Measurements from ENCODE around the gene WRAP73. TPM values are rescaled to one million over a fixed set of nuclear protein-coding genes. Genes with fewer than 3 reads are reported as not detected.
A peak's percentile ranks its signal among the peaks of the same experiment; 100 is the strongest.
"Not testable (repeated sequence)": the region's sequence is repeated elsewhere in the genome, so short reads cannot be mapped to it uniquely, and the experiment has no call there.

The WRAP73 gene
- polyA plus RNA-seq, 2 of the 4 experiments (the other 2 are of a cell fraction) = 15.4 to 16.1 TPM

DNA sequence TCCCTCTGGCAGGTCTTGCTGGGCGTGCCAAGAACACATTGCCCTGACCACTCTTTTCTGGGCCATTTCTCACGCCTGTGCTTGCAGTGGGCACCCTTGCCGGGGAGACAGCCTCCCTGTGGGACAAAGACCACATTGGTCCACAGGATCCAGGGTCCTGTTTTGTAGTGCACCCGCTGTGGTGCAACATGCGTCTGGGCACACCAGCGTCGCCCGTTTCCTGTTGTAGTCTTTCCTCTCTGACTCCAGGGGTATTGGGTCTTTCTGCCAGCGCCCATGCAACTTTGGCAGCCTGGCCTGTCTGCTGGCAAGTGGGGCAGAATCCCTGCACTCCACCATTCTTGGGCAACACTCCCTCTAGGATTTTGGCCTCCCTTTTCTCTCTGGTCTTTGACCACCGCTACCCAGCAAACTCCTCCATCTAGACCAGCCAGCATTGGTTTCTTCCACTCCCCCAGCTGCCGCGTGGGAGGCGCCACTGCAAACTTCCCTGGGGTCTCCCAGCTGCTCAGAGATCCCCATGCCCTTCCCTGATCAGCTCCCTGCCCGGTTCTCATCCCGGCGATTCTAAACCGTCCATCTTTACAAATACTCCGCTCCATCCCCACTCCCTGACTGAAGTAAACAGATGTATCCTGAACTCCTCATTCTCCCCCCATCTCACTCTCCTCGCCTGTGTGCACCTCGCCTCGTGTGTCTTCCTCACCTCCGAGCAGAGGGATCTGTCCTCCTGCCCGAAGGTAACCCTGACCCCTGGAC lies 26.3 kb downstream of the WRAP73 start:
- ATAC-seq = peak; percentile 3 to 6; a peak in 2 of 6 replicates
- Histone ChIP-seq H3K4me1 (peaks cover 6% of the 10 kb centered on the region; the same call in 1 of the 3 replicates), H3K4me3 (peak overlapping the region; percentile 92), H3K4me2 (peak overlapping the region; percentile 84), H3K27ac (peak overlapping the region; percentile 81 to 92), H3K9me3 (no peaks in the 10 kb centered on the region)
- FAIRE-seq = no peak
- WGBS (ENCODE audit: missing lambda C conversion rate) = 50% methylated on average over 22 of the region's 23 CpGs
- CTCF ChIA-PET = interaction anchor here (0.9 to 7.0 kb wide), 5 partner anchors 37 to 171 kb away, joined by 4 to 102 read pairs (median 8); no protein-coding TSS in a partner anchor
- TF ChIP-seq CBX8 (IDR thresholded peaks at IDR 0.05) = no peak
- no peak for TF ChIP-seq FOXS1 (CRISPR knock-in tag; IDR thresholded peaks at IDR 0.05)
- no peak for DNase-seq (ENCODE audit: low read depth in 1 of 2, low spot score in 1 of 2)
- POLR2A ChIA-PET = interaction anchor here (0.6 kb wide), 1 partner anchor 171 kb away, joined by 4 read pairs; no protein-coding TSS in a partner anchor

- not testable (repeated sequence) for H3K9me3 ChIP-seq
Measured at GRCh38 chr1:3622102-3622501, 27.8 kb downstream of the WRAP73 start.

DNA sequence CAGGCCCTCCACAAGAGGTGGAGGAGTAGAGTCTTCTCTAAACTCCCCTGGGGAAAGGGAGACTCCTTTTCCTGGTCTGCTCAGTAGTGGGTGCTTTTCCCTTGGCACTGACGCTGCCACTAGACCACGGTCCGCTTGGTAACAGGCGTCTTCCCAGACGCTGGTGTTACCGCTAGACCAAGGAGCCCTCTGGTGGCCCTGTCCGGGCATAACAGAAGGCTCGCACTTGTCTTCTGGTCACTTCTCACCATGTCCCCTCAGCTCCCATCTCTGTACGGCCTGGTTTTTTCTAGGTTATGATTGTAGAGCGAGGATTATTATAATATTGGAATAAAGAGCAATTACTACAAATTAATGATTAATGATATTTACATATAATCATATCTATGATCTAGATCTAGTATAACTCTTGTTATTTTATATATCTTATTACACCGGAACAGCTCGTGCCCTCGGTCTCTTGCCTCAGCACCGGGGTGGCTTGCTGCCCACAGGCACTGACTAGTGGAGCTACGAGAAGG lies 28.7 kb downstream of the WRAP73 start:
- H3K27ac ChIP-seq, H3K9me3 ChIP-seq, H3K4me2 ChIP-seq, POLR2A ChIA-PET, FAIRE-seq, H3K4me3 ChIP-seq, ATAC-seq, H3K4me1 ChIP-seq: not testable (repeated sequence)
- 39% methylated on average over 9 of the region's 15 CpGs for WGBS (ENCODE audit: missing lambda C conversion rate)
- CTCF ChIA-PET = interaction anchor here (1.1 to 7.0 kb wide), 15 partner anchors 8 to 169 kb away, joined by 3 to 102 read pairs (median 6); no protein-coding TSS in a partner anchor
- TF ChIP-seq, protein P1, sequence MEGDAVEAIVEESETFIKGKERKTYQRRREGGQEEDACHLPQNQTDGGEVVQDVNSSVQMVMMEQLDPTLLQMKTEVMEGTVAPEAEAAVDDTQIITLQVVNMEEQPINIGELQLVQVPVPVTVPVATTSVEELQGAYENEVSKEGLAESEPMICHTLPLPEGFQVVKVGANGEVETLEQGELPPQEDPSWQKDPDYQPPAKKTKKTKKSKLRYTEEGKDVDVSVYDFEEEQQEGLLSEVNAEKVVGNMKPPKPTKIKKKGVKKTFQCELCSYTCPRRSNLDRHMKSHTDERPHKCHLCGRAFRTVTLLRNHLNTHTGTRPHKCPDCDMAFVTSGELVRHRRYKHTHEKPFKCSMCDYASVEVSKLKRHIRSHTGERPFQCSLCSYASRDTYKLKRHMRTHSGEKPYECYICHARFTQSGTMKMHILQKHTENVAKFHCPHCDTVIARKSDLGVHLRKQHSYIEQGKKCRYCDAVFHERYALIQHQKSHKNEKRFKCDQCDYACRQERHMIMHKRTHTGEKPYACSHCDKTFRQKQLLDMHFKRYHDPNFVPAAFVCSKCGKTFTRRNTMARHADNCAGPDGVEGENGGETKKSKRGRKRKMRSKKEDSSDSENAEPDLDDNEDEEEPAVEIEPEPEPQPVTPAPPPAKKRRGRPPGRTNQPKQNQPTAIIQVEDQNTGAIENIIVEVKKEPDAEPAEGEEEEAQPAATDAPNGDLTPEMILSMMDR (IDR thresholded peaks at IDR 0.05) = peak; percentile 36; the same call in 2 of the 3 replicates
- TF ChIP-seq SMC3 (IDR thresholded peaks at IDR 0.05) (peak; percentile 40; the same call in 2 of the 3 replicates), RAD21 (conservative IDR thresholded peaks at IDR 0.05 in 1 of 2, IDR thresholded peaks at IDR 0.05 in 1 of 2) (peak; percentile 24 to 39; a peak in 2 of 5 replicates)
- DNase-seq (ENCODE audit: low read depth in 1 of 2, low spot score in 1 of 2) = peak in 1 of 2 experiments; percentile 41

More at GRCh38 chr1:3622102-3622501, 27.8 kb downstream of the WRAP73 start:
- H3K27ac ChIP-seq; DNase-seq (ENCODE audit: low read depth in 1 of 2, low spot score in 1 of 2); H3K4me3 ChIP-seq; H3K4me1 ChIP-seq; H3K4me2 ChIP-seq; POLR2A ChIA-PET; ATAC-seq; FAIRE-seq: not testable (repeated sequence)
- 61% methylated on average over 9 of the region's 9 CpGs for WGBS (ENCODE audit: missing lambda C conversion rate)
- CTCF ChIA-PET = interaction anchor here (1.1 to 7.0 kb wide), 11 partner anchors 7 to 170 kb away, joined by 3 to 102 read pairs (median 8); no protein-coding TSS in a partner anchor

DNA sequence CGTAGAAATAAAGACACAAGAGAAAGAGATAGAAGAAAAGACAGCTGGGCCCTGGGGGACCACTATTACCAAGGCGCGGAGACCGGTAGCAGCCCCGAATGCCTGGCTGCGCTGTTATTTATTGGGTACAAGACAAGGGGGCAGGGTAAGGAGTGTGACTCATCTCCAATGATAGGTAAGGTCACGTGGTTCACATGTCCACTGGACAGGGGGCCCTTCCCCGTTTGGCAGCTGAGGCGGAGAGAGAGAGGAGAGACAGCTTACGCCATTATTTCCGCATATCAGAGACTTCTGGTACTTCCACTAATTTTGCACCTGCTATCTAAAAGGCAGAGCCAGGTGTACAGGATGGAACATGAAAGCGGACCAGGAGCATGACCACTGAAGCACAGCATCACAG lies 29.2 kb downstream of the WRAP73 start:
- peaks cover 6% of the 10 kb centered on the region; the same call in 1 of the 3 replicates for H3K4me1 ChIP-seq
- 82% methylated on average over 12 of the region's 12 CpGs for WGBS (ENCODE audit: missing lambda C conversion rate)
- no peak for TF ChIP-seq NR3C1 (IDR thresholded peaks at IDR 0.05)
- no peak for TF ChIP-seq FOSB (CRISPR knock-in tag; IDR thresholded peaks at IDR 0.05)
- TF ChIP-seq SMC3 (IDR thresholded peaks at IDR 0.05) = no peak
- TF ChIP-seq HOXB13 (CRISPR knock-in tag; IDR thresholded peaks at IDR 0.05; ENCODE audit: low read depth) = no peak
- no peak for TF ChIP-seq POLR2AphosphoS2 (conservative IDR thresholded peaks at IDR 0.05; ENCODE audit: low read length)
- TF ChIP-seq RAD21 (conservative IDR thresholded peaks at IDR 0.05 in 1 of 2, IDR thresholded peaks at IDR 0.05 in 1 of 2) = no peak
- no peak for TF ChIP-seq RNF2 (IDR thresholded peaks at IDR 0.05; ENCODE audit: borderline replicate concordance, low read depth)
- no peak for TF ChIP-seq ATOH8 (CRISPR knock-in tag; IDR thresholded peaks at IDR 0.05; ENCODE audit: low read depth)
- TF ChIP-seq ZC3H11A (IDR thresholded peaks at IDR 0.05) = no peak
- H3K27ac ChIP-seq = no peak overlapping the region
- ChIA-PET CTCF (interaction anchor here (0.9 to 7.0 kb wide), 24 partner anchors 9 to 168 kb away, joined by 3 to 102 read pairs (median 5); no protein-coding TSS in a partner anchor), POLR2A (no interaction called here)
- H3K4me3 ChIP-seq = no peak overlapping the region
- FAIRE-seq (no peak), ATAC-seq (no peak), DNase-seq (ENCODE audit: low read depth in 1 of 2, low spot score in 1 of 2) (no peak)
- no peaks in the 10 kb centered on the region for H3K9me3 ChIP-seq
- H3K4me2 ChIP-seq = no peak overlapping the region
